Right cardiac atrium (tissue), 5 donors: ENCODE results near the gene RIPOR1. TPM values are rescaled to one million over a fixed set of nuclear protein-coding genes. Genes with fewer than 3 reads are reported as not detected.
A peak's percentile ranks its signal among the peaks of the same experiment; 100 is the strongest.

ENCODE experiments used
- ATAC-seq, 2 donors: fragments of 200-7000 bp; cut with Tn5 transposase; one replicate each; pipeline versions ENCODE4 v1.8.0 to v1.9.1; 2020; ENCODE audit warnings: moderate library complexity in 2 of 2, mild to moderate bottlenecking in 1 of 2
- DNase-seq, 3 donors: peaks; one replicate each; pipeline ENCODE4 v3.0.0-alpha.2; 2020
- H3K27ac ChIP-seq: one replicate; pipeline ENCODE4 v1.5.1; 2013; ENCODE audit warnings: mild to moderate bottlenecking, low read length, control low read depth, moderate library complexity
- H3K27me3 ChIP-seq: one replicate; pipeline ENCODE4 v1.6.1; 2013; ENCODE audit not compliant: control insufficient read depth, insufficient read depth
- H3K4me1 ChIP-seq: one replicate; pipeline ENCODE4 v1.6.1; 2013; ENCODE audit warnings: low read length; ENCODE audit not compliant: control insufficient read depth, insufficient read depth
- H3K4me3 ChIP-seq: one replicate; pipeline ENCODE4 v1.5.1; 2013; ENCODE audit warnings: low read length, control low read depth
- H3K9me3 ChIP-seq: one replicate; pipeline ENCODE4 v1.6.1; 2013; ENCODE audit warnings: low read length; ENCODE audit not compliant: control insufficient read depth
- WGBS: extraction: QIAGEN DNeasy Blood & Tissue Kit; methylation state at CpG from one replicate; pipeline ENCODE4 v1.1.7; 2013; 5-methylcytosine and 5-hydroxymethylcytosine counted together
- intact Hi-C, 4 donors: fragments of 100-400 bp; cut with DNase I; formaldehyde crosslinking; loops; one replicate each; pipeline versions ENCODE4 v1.11.0 to v1.14.0; 2022 to 2023
- polyA plus RNA-seq: library from polyadenylated mRNA; stranded (reverse); fragments of 200-250 nt; gene quantifications from one replicate; pipeline ENCODE4 v1.2.3, GENCODE V29; 2013
- total RNA-seq, 4 donors: library from RNA; stranded (reverse); fragmentation: NEBNext Ultra II Directional; extraction: Animal tissue kit (Norgen Biotek cat#: 25700); gene quantifications; one replicate each; pipeline ENCODE4 v1.2.1, GENCODE V29; 2021
- donor health status: healthy with polysubstance abuse.
- donor health status: DM: no; HTN: yes; CAD: no.
- donor health status: DM: no; HTN: no; CAD: no.
- donor health status: DM: no; HTN: yes; CAD: no; lungs with severe emphysema.
- donor health status: DM: yes; HTN: yes; CAD: no.

The RIPOR1 gene
- total and polyA plus RNA-seq, 5 donors: 43.8 to 86.6 (median 80.9) TPM

- intact Hi-C loops: loop anchor here in 1 of 4 donors (10.0 kb wide), 1 partner anchor 94 kb away; no protein-coding TSS in a partner anchor
- ATAC-seq: no peak
- WGBS: 78% methylated on average over 8 of the region's 8 CpGs
These were observed 10.0 kb upstream of the RIPOR1 start for GRCh38 chr16:67518676-67519075.

DNA sequence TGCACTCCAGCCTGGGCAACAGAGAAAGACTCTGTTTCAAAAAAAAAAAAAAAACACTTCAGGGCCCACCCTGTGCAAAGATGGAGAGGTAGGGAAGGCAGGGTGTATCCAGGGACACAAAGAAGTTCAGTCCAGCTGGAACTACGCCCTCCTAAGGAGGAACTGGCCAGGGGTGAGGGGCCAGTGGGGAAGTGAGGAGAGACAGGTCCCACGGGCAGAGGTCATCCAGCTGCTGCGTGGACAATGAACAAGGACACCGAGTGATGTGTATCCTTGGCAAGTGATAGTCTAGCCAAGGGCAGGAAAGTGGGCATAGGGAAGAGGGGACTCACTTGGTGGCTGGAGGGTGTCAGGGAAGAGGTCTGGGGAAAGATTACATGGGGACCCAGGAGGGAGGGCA lies 9.4 kb upstream of the RIPOR1 start:
- ATAC-seq: no peak
- no peaks in the 10 kb centered on the region for H3K4me1 ChIP-seq
- DNase-seq: no peak
- intact Hi-C loops: loop anchor here in 1 of 4 donors (10.0 kb wide), 1 partner anchor 94 kb away; no protein-coding TSS in a partner anchor
- H3K27ac ChIP-seq: no peak overlapping the region
- 50% methylated on average over 4 of the region's 4 CpGs for WGBS
- H3K9me3 ChIP-seq: no peaks in the 10 kb centered on the region
- H3K27me3 ChIP-seq: no peaks in the 10 kb centered on the region
- H3K4me3 ChIP-seq: no peak overlapping the region

More at GRCh38 chr16:67518676-67519075, 10.0 kb upstream of the RIPOR1 start:
- Histone ChIP-seq H3K27me3 (no peaks in the 10 kb centered on the region), H3K9me3 (no peaks in the 10 kb centered on the region), H3K4me3 (no peak overlapping the region), H3K4me1 (no peaks in the 10 kb centered on the region), H3K27ac (no peak overlapping the region)
- no peak for DNase-seq

GRCh38 chr16:67521095-67521804 lies 7.4 kb upstream of the RIPOR1 start:
- WGBS: under 1% methylated on average over 25 of the region's 25 CpGs
- intact Hi-C loops: loop anchor here in 3 of 4 donors (2.0 to 10.0 kb wide), 4 partner anchors 124 to 146 kb away; partner anchors contain the start of genes C16orf86 (in 3 of the 3), ENKD1 (in 3 of the 3), ACD (in 1 of the 3) and CARMIL2 (in 1 of the 3)
- no peaks in the 10 kb centered on the region for H3K9me3 ChIP-seq

GRCh38 chr16:67525176-67525860 lies 3.3 kb upstream of the RIPOR1 start:
- WGBS: 60% methylated on average over 11 of the region's 11 CpGs
- Histone ChIP-seq H3K9me3 (no peaks in the 10 kb centered on the region), H3K27ac (no peak overlapping the region), H3K4me3 (no peak overlapping the region), H3K4me1 (no peaks in the 10 kb centered on the region), H3K27me3 (no peaks in the 10 kb centered on the region)
- ATAC-seq (no peak), DNase-seq (peak in 1 of 3 donors; percentile 26)
- intact Hi-C loops: loop anchor here in 1 of 4 donors (10.0 kb wide), 1 partner anchor 139 kb away; the partner anchor contains the start of genes ACD, C16orf86, ENKD1 and PARD6A

More at GRCh38 chr16:67521095-67521804, 7.4 kb upstream of the RIPOR1 start:
- peak; percentile 94 to 97 (median 97) for DNase-seq
- Histone ChIP-seq H3K4me3 (peak overlapping the region; percentile 37), H3K27me3 (no peaks in the 10 kb centered on the region), H3K4me1 (no peaks in the 10 kb centered on the region), H3K27ac (peak overlapping the region; percentile 97)
- peak; percentile 94 to 95 for ATAC-seq

GRCh38 chr16:67526149-67526791 lies 2.4 kb upstream of the RIPOR1 start:
- Histone ChIP-seq H3K9me3 (no peaks in the 10 kb centered on the region), H3K27me3 (no peaks in the 10 kb centered on the region), H3K27ac (no peak overlapping the region), H3K4me1 (peaks cover 4% of the 10 kb centered on the region), H3K4me3 (no peak overlapping the region)
- 77% methylated on average over 3 of the region's 3 CpGs for WGBS
- ATAC-seq (no peak), DNase-seq (peak in 1 of 3 donors; percentile 22)
- intact Hi-C loops: loop anchor here in 1 of 4 donors (10.0 kb wide), 1 partner anchor 139 kb away; the partner anchor contains the start of genes ACD, C16orf86, ENKD1 and PARD6A

DNA sequence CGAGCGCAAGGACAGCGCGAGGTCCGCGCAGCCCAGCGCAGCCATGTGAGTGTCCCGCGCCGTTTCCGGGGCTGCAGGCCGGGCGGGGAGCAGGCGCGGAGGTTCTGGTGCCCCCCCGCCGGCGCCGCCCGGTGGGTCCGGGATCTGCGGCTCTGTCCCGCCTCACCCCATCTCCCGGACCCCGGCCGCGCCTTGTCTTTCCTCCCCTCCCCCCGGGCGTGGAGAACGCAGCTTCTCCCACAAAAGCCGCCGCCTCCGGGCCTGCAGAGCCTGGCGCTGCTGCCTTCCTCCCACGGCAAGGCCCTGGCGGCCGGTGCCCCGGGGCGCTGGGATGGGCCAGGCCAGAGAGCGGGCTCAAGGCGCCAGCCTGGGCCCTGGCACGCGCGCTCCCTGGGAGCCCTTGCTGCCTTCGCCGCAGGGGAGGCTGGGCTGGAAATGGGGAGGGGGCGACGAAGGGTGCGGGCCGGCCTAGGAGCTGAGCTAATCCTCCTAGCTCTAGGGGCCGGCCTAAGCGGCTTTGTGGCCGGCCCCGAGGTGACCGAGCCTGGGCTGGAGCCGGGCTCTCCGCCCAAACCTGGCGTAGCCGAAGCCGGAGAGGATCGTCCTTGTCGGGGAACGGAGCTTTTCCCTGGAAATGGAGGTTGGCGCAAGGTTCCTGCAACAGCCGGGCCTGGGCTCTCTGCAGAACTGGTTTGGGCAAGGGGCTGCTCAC lies 397 bp downstream of the RIPOR1 start:
- peaks cover 11% of the 10 kb centered on the region for H3K4me1 ChIP-seq
- intact Hi-C loops: loop anchor here in 1 of 4 donors (10.0 kb wide), 1 partner anchor 136 kb away; the partner anchor contains the start of genes ACD, C16orf86, ENKD1 and PARD6A
- WGBS: under 1% methylated on average over 65 of the region's 65 CpGs

GRCh38 chr16:67529582-67530012 lies 968 bp downstream of the RIPOR1 start:
- H3K4me3 ChIP-seq: peak overlapping the region; percentile 74
- peak overlapping the region; percentile 87 for H3K27ac ChIP-seq
- no peaks in the 10 kb centered on the region for H3K27me3 ChIP-seq
- ATAC-seq: peak; percentile 4 to 17
- H3K4me1 ChIP-seq: peaks cover 11% of the 10 kb centered on the region
- peak in 2 of 3 donors; percentile 77 to 78 for DNase-seq
- WGBS: 6% methylated on average over 16 of the region's 16 CpGs
- H3K9me3 ChIP-seq: no peaks in the 10 kb centered on the region
- intact Hi-C loops: loop anchor here in 1 of 4 donors (10.0 kb wide), 1 partner anchor 135 kb away; the partner anchor contains the start of genes ACD, C16orf86, ENKD1 and PARD6A

More for the DNA sequence above, 397 bp downstream of the RIPOR1 start:
- Histone ChIP-seq H3K27ac (peak overlapping the region; percentile 87), H3K9me3 (no peaks in the 10 kb centered on the region), H3K27me3 (no peaks in the 10 kb centered on the region), H3K4me3 (peak overlapping the region; percentile 74)
- DNase-seq (peak in 2 of 3 donors; percentile 82 to 86), ATAC-seq (peak; percentile 32 to 37)

- Histone ChIP-seq H3K4me1 (peaks cover 11% of the 10 kb centered on the region), H3K9me3 (no peaks in the 10 kb centered on the region), H3K27me3 (no peaks in the 10 kb centered on the region), H3K4me3 (peak overlapping the region; percentile 74), H3K27ac (peak overlapping the region; percentile 87)
- WGBS: 4% methylated on average over 48 of the region's 48 CpGs
- ATAC-seq (peak; percentile 82 to 90), DNase-seq (peak; percentile 89 to 95 (median 92))
- intact Hi-C loops: no loop called here
These were observed 1.6 kb downstream of the RIPOR1 start for GRCh38 chr16:67530013-67530939.

DNA sequence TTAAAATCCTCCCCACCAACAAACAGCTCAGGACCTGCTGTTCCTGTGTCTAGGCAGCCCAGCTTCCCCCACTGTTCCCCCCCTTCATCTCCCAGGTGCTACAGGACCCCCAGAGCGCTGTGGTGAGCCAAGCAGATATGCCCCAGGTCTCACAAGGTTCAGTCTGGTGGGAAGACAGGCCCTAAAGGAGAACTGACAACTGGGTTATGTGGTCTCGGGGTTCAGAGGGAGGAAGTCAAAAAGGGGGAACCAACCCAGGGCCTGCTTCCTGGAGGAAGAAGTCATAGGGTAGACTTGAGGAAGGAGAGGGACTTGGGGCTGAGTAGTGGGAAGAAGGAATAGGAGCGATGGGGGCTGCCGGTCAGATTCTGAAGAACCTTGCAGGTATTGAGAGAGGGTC lies 2.6 kb downstream of the RIPOR1 start:
- 86% methylated on average over 4 of the region's 4 CpGs for WGBS
- H3K9me3 ChIP-seq: no peaks in the 10 kb centered on the region
- H3K27ac ChIP-seq: peak overlapping the region; percentile 13
- H3K27me3 ChIP-seq: no peaks in the 10 kb centered on the region
- no peak for ATAC-seq
- peaks cover 11% of the 10 kb centered on the region for H3K4me1 ChIP-seq
- peak in 2 of 3 donors; percentile 32 to 42 for DNase-seq
- intact Hi-C loops: no loop called here
- H3K4me3 ChIP-seq: no peak overlapping the region
